ENCODE results near the gene TCF7L1. TPM values are rescaled to one million over a fixed set of nuclear protein-coding genes. Genes with fewer than 3 reads are reported as not detected.
"Not testable (repeated sequence)": the region's sequence is repeated elsewhere in the genome, so short reads cannot be mapped to it uniquely, and the experiment has no call there.

TCF7L1 gene
- total RNA-seq, 1 experiment from 2014 or later: 3.0 TPM

- Mint-ChIP-seq H3K36me3 (ENCODE audit: insufficient read depth, unreplicated experiment) (no peaks in the 10 kb centered on the region), H3K27ac (ENCODE audit: unreplicated experiment) (no peak overlapping the region), H3K4me3 (ENCODE audit: low read depth, unreplicated experiment) (no peak overlapping the region), H3K27me3 (ENCODE audit: unreplicated experiment) (peaks cover 4% of the 10 kb centered on the region), H3K9me3 (ENCODE audit: low read depth, unreplicated experiment) (no peaks in the 10 kb centered on the region), H3K4me1 (ENCODE audit: low read depth, unreplicated experiment) (no peaks in the 10 kb centered on the region)
- no peak for TF ChIP-seq CTCF (IDR thresholded peaks at IDR 0.05; ENCODE audit: unreplicated experiment)
- intact Hi-C loops (cut with micrococcal nuclease; ENCODE audit: unreplicated experiment): no loop called here
- no TSS peak for BruUV-seq (replicated peaks)
- DNase-seq: no peak
- CTCF ChIA-PET: no interaction called here
These were observed 12.8 kb upstream of the TCF7L1 start for GRCh38 chr2:85120363-85120762.

GRCh38 chr2:85126462-85126861 lies 6.7 kb upstream of the TCF7L1 start:
- DNase-seq; H3K27ac Mint-ChIP-seq (ENCODE audit: unreplicated experiment); H3K27me3 Mint-ChIP-seq (ENCODE audit: unreplicated experiment); BruUV-seq (replicated peaks); H3K4me3 Mint-ChIP-seq (ENCODE audit: low read depth, unreplicated experiment); H3K4me1 Mint-ChIP-seq (ENCODE audit: low read depth, unreplicated experiment); H3K36me3 Mint-ChIP-seq (ENCODE audit: insufficient read depth, unreplicated experiment); CTCF ChIA-PET; intact Hi-C loops (cut with micrococcal nuclease; ENCODE audit: unreplicated experiment); H3K9me3 Mint-ChIP-seq (ENCODE audit: low read depth, unreplicated experiment): not testable (repeated sequence)

GRCh38 chr2:85129861-85130260 lies 3.3 kb upstream of the TCF7L1 start:
- no peaks in the 10 kb centered on the region for H3K27me3 Mint-ChIP-seq (ENCODE audit: unreplicated experiment)
- DNase-seq: no peak
- TF ChIP-seq CTCF (IDR thresholded peaks at IDR 0.05; ENCODE audit: unreplicated experiment): no peak
- H3K4me1 Mint-ChIP-seq (ENCODE audit: low read depth, unreplicated experiment): no peaks in the 10 kb centered on the region
- no peak overlapping the region for H3K27ac Mint-ChIP-seq (ENCODE audit: unreplicated experiment)
- H3K9me3 Mint-ChIP-seq (ENCODE audit: low read depth, unreplicated experiment): no peaks in the 10 kb centered on the region
- no peak overlapping the region for H3K4me3 Mint-ChIP-seq (ENCODE audit: low read depth, unreplicated experiment)
- no TSS peak for BruUV-seq (replicated peaks)
- intact Hi-C loops (cut with micrococcal nuclease; ENCODE audit: unreplicated experiment): loop anchor here (5.0 kb wide), 1 partner anchor 172 kb away; no protein-coding TSS in a partner anchor
- CTCF ChIA-PET: interaction anchor here (0.6 kb wide), 1 partner anchor 28 kb away, joined by 5 read pairs; no protein-coding TSS in a partner anchor
- H3K36me3 Mint-ChIP-seq (ENCODE audit: insufficient read depth, unreplicated experiment): peaks cover 9% of the 10 kb centered on the region

- Mint-ChIP-seq H3K9me3 (ENCODE audit: low read depth, unreplicated experiment) (no peaks in the 10 kb centered on the region), H3K27ac (ENCODE audit: unreplicated experiment) (no peak overlapping the region), H3K36me3 (ENCODE audit: insufficient read depth, unreplicated experiment) (peaks cover 9% of the 10 kb centered on the region), H3K27me3 (ENCODE audit: unreplicated experiment) (no peaks in the 10 kb centered on the region), H3K4me3 (ENCODE audit: low read depth, unreplicated experiment) (no peak overlapping the region), H3K4me1 (ENCODE audit: low read depth, unreplicated experiment) (no peaks in the 10 kb centered on the region)
- intact Hi-C loops (cut with micrococcal nuclease; ENCODE audit: unreplicated experiment): loop anchor here (5.0 kb wide), 1 partner anchor 172 kb away; no protein-coding TSS in a partner anchor
- CTCF ChIA-PET: interaction anchor here (0.6 kb wide), 1 partner anchor 27 kb away, joined by 5 read pairs; no protein-coding TSS in a partner anchor
- BruUV-seq (replicated peaks): no TSS peak
- TF ChIP-seq CTCF (IDR thresholded peaks at IDR 0.05; ENCODE audit: unreplicated experiment): no peak
- DNase-seq: no peak
These were observed 2.8 kb upstream of the TCF7L1 start for GRCh38 chr2:85130407-85130806.

- intact Hi-C loops (cut with micrococcal nuclease; ENCODE audit: unreplicated experiment): loop anchor here (5.0 kb wide), 1 partner anchor 171 kb away; no protein-coding TSS in a partner anchor
- Mint-ChIP-seq H3K9me3 (ENCODE audit: low read depth, unreplicated experiment) (no peaks in the 10 kb centered on the region), H3K36me3 (ENCODE audit: insufficient read depth, unreplicated experiment) (peaks cover 9% of the 10 kb centered on the region), H3K4me1 (ENCODE audit: low read depth, unreplicated experiment) (no peaks in the 10 kb centered on the region), H3K4me3 (ENCODE audit: low read depth, unreplicated experiment) (no peak overlapping the region), H3K27ac (ENCODE audit: unreplicated experiment) (no peak overlapping the region), H3K27me3 (ENCODE audit: unreplicated experiment) (no peaks in the 10 kb centered on the region)
- no peak for TF ChIP-seq CTCF (IDR thresholded peaks at IDR 0.05; ENCODE audit: unreplicated experiment)
- BruUV-seq (replicated peaks): no TSS peak
- no peak for DNase-seq
- CTCF ChIA-PET: no interaction called here
These were observed 2.1 kb upstream of the TCF7L1 start for GRCh38 chr2:85131116-85131515.

Data from Calu3 (cell line).